Naive thymus-derived CD4-positive, alpha-beta T cell (primary cell): ENCODE results near the gene FRMD4B. TPM values are rescaled to one million over a fixed set of nuclear protein-coding genes. Genes with fewer than 3 reads are reported as not detected.

Experiments used
- ATAC-seq: fragments of 150-1000 bp; cut with Tn5 transposase; 2 replicates; pipeline ENCODE4 v1.10.0; 2021; ENCODE audit warnings: mild to moderate bottlenecking, moderate library complexity
- CTCF ChIA-PET: fragments of 350-600 bp; sonication (Branson Sonifier 250); formaldehyde crosslinking; loops from one replicate; lab custom pipeline; 2021; ENCODE audit warnings: antibody characterized with exemption; lab: Charles Lee
- POLR2A ChIA-PET: fragments of 350-600 bp; sonication (Branson Sonifier 250); formaldehyde crosslinking; loops from one replicate; lab custom pipeline; 2021; ENCODE audit warnings: antibody characterized with exemption, inconsistent platforms; lab: Charles Lee
- DNase-seq, 9 donors: peaks; one replicate each; pipeline versions ENCODE4 v3.0.0 to v3.0.0-alpha.2; 2020 to 2022; ENCODE audit warnings: mixed read lengths in 1 of 9
- H3K27ac ChIP-seq: one replicate; pipeline ENCODE4 v1.7.0; 2013; ENCODE audit warnings: mild to moderate bottlenecking, low read depth, low read length, moderate library complexity
- H3K27me3 ChIP-seq, 2 donors: one replicate each; pipeline ENCODE4 v1.7.0; 2013; ENCODE audit warnings: low read length in 2 of 2, mild to moderate bottlenecking in 2 of 2, moderate library complexity in 2 of 2; ENCODE audit not compliant: control insufficient read depth in 2 of 2, insufficient read depth in 2 of 2
- H3K36me3 ChIP-seq, 3 experiments: 1 replicate in 2 of 3; 2 replicates in 1 of 3; pipeline ENCODE4 v1.7.0; 2013; ENCODE audit warnings: low read length in 3 of 3, mild to moderate bottlenecking in 3 of 3, moderate library complexity in 1 of 3; ENCODE audit not compliant: insufficient read depth in 3 of 3, control insufficient read depth in 2 of 3
- H3K4me1 ChIP-seq, 2 donors: one replicate each; pipeline ENCODE4 v1.7.0; 2013; ENCODE audit warnings: low read length in 2 of 2, mild to moderate bottlenecking in 2 of 2, moderate library complexity in 1 of 2; ENCODE audit not compliant: control insufficient read depth in 2 of 2, insufficient read depth in 2 of 2
- H3K4me3 ChIP-seq: 2 replicates; pipeline ENCODE4 v1.7.0; 2013; ENCODE audit warnings: mild to moderate bottlenecking, low read length
- H3K9me3 ChIP-seq, 3 experiments: 1 replicate in 2 of 3; 2 replicates in 1 of 3; pipeline ENCODE4 v1.7.0; 2013; ENCODE audit warnings: low read length in 3 of 3; ENCODE audit not compliant: control insufficient read depth in 2 of 3
- H3K27ac Mint-ChIP-seq, 9 donors: one replicate each; pipeline ENCODE4 v1.8.0; 2020 to 2022; ENCODE audit warnings: mixed read lengths in 9 of 9, mild to moderate bottlenecking in 8 of 9, moderate library complexity in 5 of 9, inconsistent platforms in 2 of 9
- H3K27me3 Mint-ChIP-seq, 5 donors: one replicate each; pipeline ENCODE4 v1.8.0; 2021 to 2022; ENCODE audit warnings: mixed read lengths in 5 of 5, mild to moderate bottlenecking in 1 of 5
- H3K36me3 Mint-ChIP-seq, 5 donors: one replicate each; pipeline ENCODE4 v1.8.0; 2020 to 2022; ENCODE audit warnings: mixed read lengths in 5 of 5, mild to moderate bottlenecking in 3 of 5, inconsistent platforms in 1 of 5
- H3K4me1 Mint-ChIP-seq, 7 donors: one replicate each; pipeline ENCODE4 v1.8.0; 2020 to 2022; ENCODE audit warnings: mixed read lengths in 7 of 7, mild to moderate bottlenecking in 3 of 7, inconsistent platforms in 1 of 7
- H3K4me3 Mint-ChIP-seq, 10 donors: one replicate each; pipeline ENCODE4 v1.8.0; 2020 to 2022; ENCODE audit warnings: mild to moderate bottlenecking in 10 of 10, mixed read lengths in 10 of 10, moderate library complexity in 6 of 10, inconsistent platforms in 2 of 10
- H3K9me3 Mint-ChIP-seq, 11 donors: one replicate each; pipeline ENCODE4 v1.8.0; 2020 to 2022; ENCODE audit warnings: mixed read lengths in 11 of 11, mild to moderate bottlenecking in 4 of 11, inconsistent platforms in 1 of 11, moderate library complexity in 1 of 11
- intact Hi-C, 2 donors: fragments of 100-400 bp; cut with micrococcal nuclease; formaldehyde crosslinking; loops; one replicate each; pipeline ENCODE4 v1.15.1; 2023
- polyA plus RNA-seq, 2 donors: library from polyadenylated mRNA; unstranded; fragments of 300-500 nt; fragmentation: Illumina TruSeq; gene quantifications; one replicate each; pipeline ENCODE4 v1.2.3, GENCODE V29; 2021
- total RNA-seq, 6 experiments: library from RNA in 5 of 6; stranded (reverse) in 5 of 6; gene quantifications; 1 replicate in 5 of 6; 2 replicates in 1 of 6; pipeline ENCODE4 v1.2.3 and lab custom pipeline; 2021 to 2026

FRMD4B gene
- total RNA-seq (10 to 100 TPM in 2 of 5 experiments, 1 to 10 TPM in 3; 3.0 to 32.2 (median 6.5) TPM), polyA plus RNA-seq (under 1 TPM in 1 of 2 donors, not detected in 1; 0.59 TPM), total RNA-seq (lab: John Stamatoyannopoulos, UW) (12.9 reads per million, percentile 41 among the genes with 10 or more reads in this experiment)

DNA sequence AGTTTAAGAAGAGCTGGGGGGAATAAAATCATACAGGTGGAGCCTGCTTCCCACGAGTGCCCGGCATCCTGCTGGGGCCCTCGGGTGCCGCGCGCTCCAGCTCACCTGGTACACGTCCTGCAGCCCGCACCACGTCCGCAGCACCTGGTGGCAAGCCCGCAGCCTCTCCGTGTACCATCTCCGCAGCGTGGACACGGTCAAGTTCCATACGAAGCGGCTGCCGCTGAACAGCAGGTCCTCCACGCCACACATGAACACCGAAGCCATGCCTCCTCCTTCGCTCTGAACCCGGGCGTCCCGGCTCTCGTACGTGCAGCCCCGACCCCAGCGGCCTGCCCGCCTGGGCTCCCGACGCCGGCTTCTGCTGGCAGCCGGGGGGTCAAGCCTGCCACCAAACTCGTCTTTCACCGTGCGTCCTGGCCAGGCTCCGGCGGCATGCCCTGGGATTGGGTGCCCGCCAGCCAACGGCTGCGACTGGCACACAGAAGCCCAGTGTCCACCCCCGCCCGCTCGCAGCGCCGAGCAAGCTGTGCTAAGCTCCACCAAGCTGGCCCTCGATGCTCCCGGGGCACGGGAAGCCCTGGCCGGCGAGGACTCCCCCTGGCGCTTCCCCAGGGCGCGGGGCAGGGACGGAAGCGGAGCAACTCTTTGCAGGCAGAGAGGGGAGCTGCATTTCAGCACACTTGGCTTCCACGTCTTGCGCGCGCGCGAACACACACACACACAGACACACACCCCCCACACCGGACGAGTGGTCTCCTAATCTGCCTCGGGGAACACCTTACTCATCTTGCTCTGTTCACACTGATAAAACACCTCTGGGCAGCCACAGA lies at the start of gene FRMD4B:
Gene FRMD4B (minus strand): TSS at position 366 of the 833 bp plus-strand sequence. CDS start 99 bp downstream, at position 267.
- Histone ChIP-seq H3K4me1 (no peaks in the 10 kb centered on the region), H3K9me3 (no peaks in the 10 kb centered on the region), H3K27ac (no peak within 1 kb of the TSS), H3K36me3 (no peaks in the 10 kb centered on the region), H3K27me3 (peaks cover 0 to 4% of the 10 kb centered on the region in 2 donors), H3K4me3 (no peak within 1 kb of the TSS)
- POLR2A ChIA-PET = no interaction called here
- CTCF ChIA-PET = no interaction called here
- intact Hi-C loops = no loop called here
- H3K27me3 Mint-ChIP-seq = peaks cover 40 to 89% (median 47%) of the 10 kb centered on the region in 5 donors
- peak within 1 kb of the TSS; percentile 29 to 81 (median 62) for H3K4me3 Mint-ChIP-seq
- peak; percentile 78 for ATAC-seq
- H3K36me3 Mint-ChIP-seq = no peaks in the 10 kb centered on the region
- no peaks in the 10 kb centered on the region for H3K9me3 Mint-ChIP-seq
- peaks cover 5 to 18% (median 10%) of the 10 kb centered on the region in 7 donors for H3K4me1 Mint-ChIP-seq
- H3K27ac Mint-ChIP-seq = no peak within 1 kb of the TSS
- DNase-seq = peak in 3 of 9 donors; percentile 5 to 61 (median 20)

GRCh38 chr3:69433969-69434325 lies 48.1 kb upstream of the FRMD4B start:
- no peaks in the 10 kb centered on the region for H3K9me3 ChIP-seq
- H3K27ac Mint-ChIP-seq = peak overlapping the region in 1 of 9 donors; percentile 19
- H3K27me3 ChIP-seq = no peaks in the 10 kb centered on the region
- no peaks in the 10 kb centered on the region for H3K9me3 Mint-ChIP-seq
- peaks cover 0 to 14% (median 0%) of the 10 kb centered on the region in 7 donors for H3K4me1 Mint-ChIP-seq
- H3K4me3 Mint-ChIP-seq = no peak overlapping the region
- ChIA-PET CTCF (no interaction called here), POLR2A (no interaction called here)
- H3K27ac ChIP-seq = no peak overlapping the region
- intact Hi-C loops = no loop called here
- DNase-seq (no peak), ATAC-seq (no peak)
- H3K4me1 ChIP-seq = no peaks in the 10 kb centered on the region
- H3K4me3 ChIP-seq = no peak overlapping the region
- no peaks in the 10 kb centered on the region for H3K36me3 ChIP-seq
- H3K36me3 Mint-ChIP-seq = no peaks in the 10 kb centered on the region
- peaks cover 0 to 14% (median 8%) of the 10 kb centered on the region in 5 donors for H3K27me3 Mint-ChIP-seq

- no peaks in the 10 kb centered on the region for H3K36me3 Mint-ChIP-seq
Observed at GRCh38 chr3:69433121-69433968, 47.5 kb upstream of the FRMD4B start.

GRCh38 chr3:69428657-69429255 lies 42.9 kb upstream of the FRMD4B start:
- ATAC-seq (no peak), DNase-seq (no peak)
- Mint-ChIP-seq H3K27ac (no peak overlapping the region), H3K27me3 (peaks cover 0 to 14% (median 5%) of the 10 kb centered on the region in 5 donors), H3K4me3 (no peak overlapping the region), H3K36me3 (no peaks in the 10 kb centered on the region), H3K9me3 (peaks cover 0 to 1% (median 0%) of the 10 kb centered on the region in 11 donors), H3K4me1 (peaks cover 0 to 9% (median 0%) of the 10 kb centered on the region in 7 donors)
- Histone ChIP-seq H3K36me3 (no peaks in the 10 kb centered on the region), H3K4me3 (no peak overlapping the region), H3K27me3 (no peaks in the 10 kb centered on the region), H3K27ac (no peak overlapping the region), H3K4me1 (no peaks in the 10 kb centered on the region), H3K9me3 (no peaks in the 10 kb centered on the region)
- POLR2A ChIA-PET = no interaction called here
- intact Hi-C loops = loop anchor here in 1 of 2 donors (5.0 kb wide), 1 partner anchor 121 kb away; no protein-coding TSS in a partner anchor
- CTCF ChIA-PET = no interaction called here

More at GRCh38 chr3:69433121-69433968, 47.5 kb upstream of the FRMD4B start:
- H3K36me3 ChIP-seq = no peaks in the 10 kb centered on the region
- CTCF ChIA-PET = no interaction called here
- H3K27me3 Mint-ChIP-seq = peaks cover 0 to 18% (median 8%) of the 10 kb centered on the region in 5 donors
- H3K4me3 ChIP-seq = no peak overlapping the region
- intact Hi-C loops = no loop called here
- no peaks in the 10 kb centered on the region for H3K4me1 ChIP-seq
- POLR2A ChIA-PET = no interaction called here
- peak; percentile 29 for ATAC-seq
- H3K9me3 Mint-ChIP-seq = no peaks in the 10 kb centered on the region
- H3K27me3 ChIP-seq = no peaks in the 10 kb centered on the region
- H3K9me3 ChIP-seq = no peaks in the 10 kb centered on the region
- peak overlapping the region in 1 of 9 donors; percentile 19 for H3K27ac Mint-ChIP-seq
- peaks cover 0 to 14% (median 0%) of the 10 kb centered on the region in 7 donors for H3K4me1 Mint-ChIP-seq
- no peak for DNase-seq
- no peak overlapping the region for H3K4me3 Mint-ChIP-seq
- H3K27ac ChIP-seq = no peak overlapping the region

DNA sequence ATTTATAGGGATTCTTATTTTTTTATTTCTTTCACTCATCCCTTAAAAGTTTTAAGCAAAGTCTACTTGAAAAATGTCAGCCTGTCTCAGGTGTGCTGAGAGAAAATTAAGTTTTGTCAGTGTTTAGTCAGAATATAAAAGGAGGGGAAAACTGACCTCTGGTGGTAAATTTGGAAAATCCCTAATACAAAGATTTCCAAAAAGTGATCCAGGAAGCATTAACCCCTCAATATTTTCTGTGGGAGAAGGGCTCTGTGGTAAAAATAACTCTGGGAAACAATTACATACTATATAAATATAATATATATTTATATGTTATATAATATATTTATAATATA lies 41.0 kb upstream of the FRMD4B start:
- intact Hi-C loops = loop anchor here in 1 of 2 donors (5.0 kb wide), 1 partner anchor 120 kb away; no protein-coding TSS in a partner anchor
- ChIA-PET POLR2A (no interaction called here), CTCF (interaction anchor here (0.6 to 0.7 kb wide), 2 partner anchors 269 to 1607 kb away, joined by 3 read pairs; no protein-coding TSS in a partner anchor)
- Histone ChIP-seq H3K9me3 (no peaks in the 10 kb centered on the region), H3K27ac (no peak overlapping the region), H3K4me1 (no peaks in the 10 kb centered on the region), H3K27me3 (no peaks in the 10 kb centered on the region), H3K36me3 (no peaks in the 10 kb centered on the region), H3K4me3 (no peak overlapping the region)
- Mint-ChIP-seq H3K27ac (no peak overlapping the region), H3K36me3 (no peaks in the 10 kb centered on the region), H3K9me3 (peaks cover 0 to 1% (median 0%) of the 10 kb centered on the region in 11 donors), H3K4me3 (no peak overlapping the region), H3K27me3 (peaks cover 0 to 5% (median 4%) of the 10 kb centered on the region in 5 donors), H3K4me1 (peaks cover 0 to 5% (median 0%) of the 10 kb centered on the region in 7 donors)
- no peak for DNase-seq
- ATAC-seq = no peak
